H1 (cell line): ENCODE results near the gene FGD4. TPM values are rescaled to one million over a fixed set of nuclear protein-coding genes. Genes with fewer than 3 reads are reported as not detected.

Source experiments
- CTCF ChIA-PET: fragments of 300-600 bp; sonication (Branson Sonifier 250); formaldehyde crosslinking; loops from one replicate; lab custom pipeline; 2021; ENCODE audit not compliant: partially characterized antibody; lab: Charles Lee
- POLR2A ChIA-PET: fragments of 300-600 bp; sonication (Branson Sonifier 250); formaldehyde crosslinking; loops from one replicate; lab custom pipeline; 2021; ENCODE audit warnings: inconsistent platforms; ENCODE audit not compliant: partially characterized antibody; lab: Charles Lee
- DNase-seq, 2 experiments: peaks; one replicate each; pipeline versions ENCODE4 v3.0.0 to v3.0.0-alpha.2; 2010 to 2022; ENCODE audit warnings: low spot score in 2 of 2, low read depth in 1 of 2, mixed read lengths in 1 of 2
- FAIRE-seq: peaks from 2 replicates; lab custom pipeline; 2011; peaks lifted over from hg19 to GRCh38; lab: Jason Lieb, UNC
- H2AFZ ChIP-seq: 2 replicates; pipeline ENCODE4 v1.8.1; 2012; ENCODE audit warnings: low read length, inconsistent platforms
- H2AK5ac ChIP-seq: 2 replicates; pipeline ENCODE4 v1.6.1; 2013; ENCODE audit warnings: low read depth, low read length
- H2BK120ac ChIP-seq: replicated peaks from 2 replicates; pipeline ENCODE3; 2013; ENCODE audit warnings: low read depth, low read length, inconsistent platforms
- H2BK12ac ChIP-seq: 2 replicates; pipeline ENCODE4 v1.6.1; 2013; ENCODE audit warnings: low read depth, low read length
- H2BK15ac ChIP-seq: 2 replicates; pipeline ENCODE4 v1.6.1; 2013; ENCODE audit warnings: low read length
- H2BK20ac ChIP-seq: 2 replicates; pipeline ENCODE4 v1.6.1; 2013; ENCODE audit warnings: low read length
- H2BK5ac ChIP-seq: 2 replicates; pipeline ENCODE4 v1.6.1; 2013; ENCODE audit warnings: low read depth, low read length
- H3K14ac ChIP-seq: 2 replicates; pipeline ENCODE4 v1.6.1; 2013; ENCODE audit warnings: inconsistent platforms; ENCODE audit not compliant: insufficient read length
- H3K18ac ChIP-seq: 2 replicates; pipeline ENCODE4 v1.6.1; 2013; ENCODE audit warnings: low read length; ENCODE audit errors: extremely low read depth
- H3K23ac ChIP-seq: 2 replicates; pipeline ENCODE4 v1.6.1; 2013; ENCODE audit warnings: inconsistent platforms; ENCODE audit not compliant: insufficient read length
- H3K23me2 ChIP-seq: 2 replicates; pipeline ENCODE4 v1.6.1; 2013; ENCODE audit warnings: low read depth, low read length
- H3K27ac ChIP-seq: 2 replicates; pipeline ENCODE4 v1.6.1; 2011; ENCODE audit warnings: low read depth, low read length, inconsistent platforms
- H3K27me3 ChIP-seq, 4 experiments: replicated peaks in 1 of 4; 1 replicate in 1 of 4; 2 replicates in 3 of 4; pipeline versions ENCODE4 v1.6.1 to v1.8.1; 2011 to 2013; ENCODE audit warnings: low read length in 3 of 4, mild to moderate bottlenecking in 3 of 4, inconsistent platforms in 2 of 4, mixed read lengths in 2 of 4, moderate library complexity in 1 of 4; ENCODE audit not compliant: control insufficient read depth in 3 of 4, insufficient read depth in 3 of 4; ENCODE audit errors: extremely low read depth in 1 of 4
- H3K36me3 ChIP-seq, 4 experiments: 2 replicates each; pipeline versions ENCODE4 v1.6.1 to v1.8.1; 2011 to 2013; ENCODE audit warnings: mild to moderate bottlenecking in 4 of 4, low read length in 3 of 4, moderate library complexity in 2 of 4, control low read depth in 1 of 4, inconsistent platforms in 1 of 4; ENCODE audit not compliant: insufficient read depth in 4 of 4, control insufficient read depth in 2 of 4
- H3K4ac ChIP-seq: replicated peaks from 2 replicates; pipeline ENCODE3; 2013; ENCODE audit warnings: low read length, low read depth, mixed read lengths, inconsistent platforms; ENCODE audit not compliant: insufficient read length
- H3K4me1 ChIP-seq, 4 experiments: replicated peaks in 1 of 4; 1 replicate in 1 of 4; 2 replicates in 3 of 4; pipeline versions ENCODE4 v1.6.1 to v1.8.1; 2011 to 2013; ENCODE audit warnings: low read length in 3 of 4, inconsistent platforms in 2 of 4, mixed read lengths in 1 of 4; ENCODE audit not compliant: insufficient read depth in 4 of 4, control insufficient read depth in 3 of 4
- H3K4me2 ChIP-seq, 2 experiments: 2 replicates each; pipeline versions ENCODE4 v1.6.1 to v1.8.1; 2011 to 2013; ENCODE audit warnings: low read depth in 2 of 2, low read length in 2 of 2, control low read depth in 1 of 2, inconsistent platforms in 1 of 2, mild to moderate bottlenecking in 1 of 2; ENCODE audit not compliant: insufficient read depth in 1 of 2
- H3K4me3 ChIP-seq, 4 experiments: fragments of 200-600, 300-600 bp in 1 of 4; sonication (generic), shearing (Covaris generic), sonication (Bioruptor Twin) in 1 of 4; 2 replicates each; pipeline versions ENCODE4 v1.5.1 to v1.8.1; 2011 to 2016; ENCODE audit warnings: low read length in 4 of 4, low read depth in 3 of 4, control low read depth in 2 of 4, inconsistent platforms in 2 of 4, mild to moderate bottlenecking in 2 of 4, mixed read lengths in 1 of 4, moderate library complexity in 1 of 4; ENCODE audit not compliant: insufficient read depth in 2 of 4; ENCODE audit errors: extremely low read depth in 1 of 4
- H3K56ac ChIP-seq: replicated peaks from 2 replicates; pipeline ENCODE3; 2013; ENCODE audit warnings: low read depth, mild to moderate bottlenecking, mixed read lengths, low read length, inconsistent platforms; ENCODE audit not compliant: insufficient read length
- H3K79me1 ChIP-seq: 2 replicates; pipeline ENCODE4 v1.6.1; 2013; ENCODE audit warnings: low read depth, low read length, control low read depth
- H3K79me2 ChIP-seq, 2 experiments: 2 replicates each; pipeline versions ENCODE4 v1.6.1 to v1.8.1; 2012 to 2013; ENCODE audit warnings: low read length in 2 of 2, mild to moderate bottlenecking in 2 of 2, inconsistent platforms in 1 of 2; ENCODE audit not compliant: insufficient read depth in 2 of 2, control insufficient read depth in 1 of 2
- H3K9ac ChIP-seq, 4 experiments: replicated peaks in 1 of 4; 1 replicate in 1 of 4; 2 replicates in 3 of 4; pipeline versions ENCODE4 v1.6.1 to v1.8.1; 2011 to 2013; ENCODE audit warnings: low read depth in 3 of 4, low read length in 3 of 4, control low read depth in 2 of 4, mild to moderate bottlenecking in 2 of 4, moderate library complexity in 2 of 4, inconsistent platforms in 1 of 4; ENCODE audit errors: extremely low read depth in 1 of 4
- H3K9me3 ChIP-seq, 2 experiments: 2 replicates each; pipeline versions ENCODE4 v1.6.1 to v1.8.1; 2012 to 2013; ENCODE audit warnings: mild to moderate bottlenecking in 2 of 2, moderate library complexity in 2 of 2, control low read depth in 1 of 2, inconsistent platforms in 1 of 2, low read depth in 1 of 2, low read length in 1 of 2, mixed read lengths in 1 of 2; ENCODE audit not compliant: insufficient read depth in 2 of 2
- H4K20me1 ChIP-seq, 2 experiments: replicated peaks in 1 of 2; 2 replicates each; pipeline versions ENCODE3 to v1.8.1; 2011 to 2013; ENCODE audit warnings: inconsistent platforms in 2 of 2, low read length in 2 of 2, mild to moderate bottlenecking in 1 of 2; ENCODE audit not compliant: insufficient read depth in 2 of 2, control insufficient read depth in 1 of 2
- H4K5ac ChIP-seq: 2 replicates; pipeline ENCODE4 v1.6.1; 2013; ENCODE audit warnings: low read length, low read depth, mixed read lengths, inconsistent platforms; ENCODE audit not compliant: insufficient read length
- H4K8ac ChIP-seq: 2 replicates; pipeline ENCODE4 v1.8.0; 2013; ENCODE audit warnings: mild to moderate bottlenecking, moderate library complexity, low read length, inconsistent platforms; ENCODE audit not compliant: insufficient read depth; ENCODE audit errors: extremely low read depth
- H4K91ac ChIP-seq: replicated peaks from 2 replicates; pipeline ENCODE3; 2013; ENCODE audit warnings: low read length, mixed read lengths, inconsistent platforms; ENCODE audit not compliant: insufficient read length
- GTF2F1 ChIP-seq: IDR thresholded peaks from 2 replicates; pipeline ENCODE4 v1.6.1; 2012; ENCODE audit warnings: low read depth, low read length, improper control_type of control experiment, borderline replicate concordance
- PHF8 ChIP-seq: fragments of 200-600 bp; sonication (generic); conservative IDR thresholded peaks from 2 replicates; pipeline ENCODE4 v1.7.1; 2012; ENCODE audit warnings: low read depth, mild to moderate bottlenecking, inconsistent platforms, low read length, moderate library complexity
- RBBP5 ChIP-seq: IDR thresholded peaks from 2 replicates; pipeline ENCODE4 v1.7.1; 2012; ENCODE audit warnings: low read depth, mild to moderate bottlenecking, inconsistent platforms, low read length, moderate library complexity, borderline replicate concordance
- SIN3A ChIP-seq, 2 experiments: IDR thresholded peaks in 1 of 2; conservative IDR thresholded peaks in 1 of 2; 2 replicates each; pipeline ENCODE4 v1.6.1; 2011 to 2012; ENCODE audit warnings: low read length in 2 of 2, improper control_type of control experiment in 1 of 2, low read depth in 1 of 2, mild to moderate bottlenecking in 1 of 2
- SIRT6 ChIP-seq: IDR thresholded peaks from one replicate; pipeline ENCODE4 v1.7.1; 2012; ENCODE audit warnings: low read length, inconsistent platforms
- SUZ12 ChIP-seq: fragments of 200-600 bp; sonication (generic); IDR thresholded peaks from 2 replicates; pipeline ENCODE4 v1.6.1; 2012; ENCODE audit warnings: mild to moderate bottlenecking, inconsistent platforms, low read length, moderate library complexity, mixed read lengths
- WGBS, 2 experiments: shearing (Covaris generic) in 1 of 2; methylation state at CpG; one replicate each; pipeline versions ENCODE4 v1.1.6 to v1.1.7; 2013 to 2015; ENCODE audit warnings: low lambda C conversion rate in 2 of 2, mixed read lengths in 2 of 2, inconsistent platforms in 1 of 2, low coverage in 1 of 2, missing lambda C conversion rate in 1 of 2; ENCODE audit not compliant: insufficient replicate concordance in 2 of 2, insufficient coverage in 1 of 2, insufficient read length in 1 of 2; ENCODE audit errors: extremely low coverage in 1 of 2, missing lambda C conversion rate in 1 of 2; 5-methylcytosine and 5-hydroxymethylcytosine counted together
- polyA plus RNA-seq, 7 experiments: library from polyadenylated mRNA; depleted of rRNA in 3 of 7; stranded (reverse) in 5 of 7; unstranded in 2 of 7; fragments of >200 nt in 5 of 7; fragments of 200-250 nt in 2 of 7; gene quantifications; 1 replicate in 5 of 7; 2 replicates in 1 of 7; 4 replicates in 1 of 7; pipeline versions ENCODE4 v1.2.1 to v1.2.3, GENCODE V29; 2011 to 2013; ENCODE audit warnings: missing spikeins in 2 of 7, mixed read lengths in 2 of 7
- total RNA-seq: library from RNA; stranded (reverse); fragmentation: NEBNext Ultra II Directional; extraction: Animal tissue kit (Norgen Biotek cat#: 25700); gene quantifications from 2 replicates; pipeline ENCODE4 v1.2.1, GENCODE V29; 2021
- TF ChIP-seq, protein P1 (sequence below): IDR thresholded peaks from 2 replicates; pipeline ENCODE4 v1.6.1; 2011; ENCODE audit warnings: low read length, improper control_type of control experiment
- TF ChIP-seq, protein P2 (sequence below): IDR thresholded peaks from 2 replicates; pipeline ENCODE4 v1.6.1; 2012; ENCODE audit warnings: inconsistent platforms
- TF ChIP-seq, protein P3 (sequence below): IDR thresholded peaks from 2 replicates; pipeline ENCODE4 v1.6.1; 2012; ENCODE audit warnings: inconsistent platforms

FGD4 gene
- total and polyA plus RNA-seq, 2 of the 8 experiments (the other 6 are each of a cell fraction or from before 2014, with no cell fraction given), result 8.5 to 48.2 TPM

DNA sequence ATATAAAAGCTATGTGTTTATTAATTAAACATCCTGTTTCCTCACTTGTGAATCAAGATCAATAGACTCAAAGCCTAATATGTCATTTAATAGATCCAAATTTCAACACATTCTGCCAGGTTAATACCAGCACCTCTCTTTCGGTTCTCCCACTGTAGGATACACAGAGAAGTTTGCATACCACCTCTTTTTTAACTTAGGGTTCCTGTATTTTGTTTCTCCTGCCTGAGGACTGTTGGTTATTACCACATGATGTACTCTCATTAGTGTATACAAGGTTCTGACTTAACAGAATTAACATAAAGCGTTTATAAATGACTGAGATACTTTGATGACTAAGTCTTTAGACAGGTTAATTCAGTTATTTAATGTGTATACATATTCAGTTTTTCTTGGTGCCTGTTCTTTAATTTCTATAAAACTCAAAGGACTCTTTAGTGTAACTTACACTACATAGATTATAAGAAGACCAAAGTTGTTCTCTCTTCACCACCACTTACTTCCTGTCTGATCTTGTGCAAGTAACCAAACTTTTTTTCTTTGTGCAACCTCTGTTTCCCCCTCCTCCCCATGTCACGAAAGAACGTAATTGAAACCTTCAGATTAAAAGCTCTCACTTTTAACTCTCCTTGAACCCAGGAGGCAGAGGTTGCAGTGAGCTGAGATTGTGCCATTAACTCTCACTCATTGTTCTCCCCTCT, 190.0 kb downstream of the FGD4 start:
- no peak overlapping the region for H2BK20ac ChIP-seq
- no peaks in the 10 kb centered on the region for H3K27me3 ChIP-seq
- H3K4me3 ChIP-seq, result no peak overlapping the region
- POLR2A ChIA-PET, result interaction anchor here (0.6 kb wide), 1 partner anchor 451 kb away, joined by 3 read pairs; no protein-coding TSS in a partner anchor
- 72% methylated on average over 4 of the region's 4 CpGs; no CpG with 5 or more reads in 1 of the 2 experiments for WGBS, 2 experiments
- no peak overlapping the region for H3K4me2 ChIP-seq
- no peak for DNase-seq
- no peak overlapping the region for H3K4ac ChIP-seq
- no peak overlapping the region for H4K91ac ChIP-seq
- H3K18ac ChIP-seq, result no peak overlapping the region
- CTCF ChIA-PET, result interaction anchor here (1.2 kb wide), 2 partner anchors 45 to 132 kb away, joined by 3 to 4 read pairs; no protein-coding TSS in a partner anchor
- no peak overlapping the region for H2AFZ ChIP-seq
- H3K36me3 ChIP-seq, result peaks cover 0 to 22% (median 12%) of the 10 kb centered on the region in 4 experiments; a peak in 7 of 8 replicates
- no peak overlapping the region for H3K14ac ChIP-seq
- H3K79me2 ChIP-seq, result peaks cover 0 to 2% of the 10 kb centered on the region in 2 experiments; a peak in 2 of 4 replicates
- H3K23ac ChIP-seq, result no peak overlapping the region
- peaks cover 0 to 1% of the 10 kb centered on the region in 2 experiments for H4K20me1 ChIP-seq
- H3K4me1 ChIP-seq, result no peaks in the 10 kb centered on the region
- H3K9ac ChIP-seq, result no peak overlapping the region
- H3K9me3 ChIP-seq, result no peaks in the 10 kb centered on the region
- FAIRE-seq, result no peak
- H3K79me1 ChIP-seq, result no peaks in the 10 kb centered on the region; the same call in 1 of the 2 replicates
- H3K27ac ChIP-seq, result no peak overlapping the region
- H3K23me2 ChIP-seq, result no peaks in the 10 kb centered on the region
- no peak overlapping the region for H2BK15ac ChIP-seq
- H2AK5ac ChIP-seq, result no peak overlapping the region
- no peak overlapping the region for H4K5ac ChIP-seq
- H2BK5ac ChIP-seq, result no peak overlapping the region
- H3K56ac ChIP-seq, result no peak overlapping the region
- H4K8ac ChIP-seq, result no peak overlapping the region
- H2BK120ac ChIP-seq, result no peak overlapping the region
- H2BK12ac ChIP-seq, result no peak overlapping the region
- TF ChIP-seq, protein P1, sequence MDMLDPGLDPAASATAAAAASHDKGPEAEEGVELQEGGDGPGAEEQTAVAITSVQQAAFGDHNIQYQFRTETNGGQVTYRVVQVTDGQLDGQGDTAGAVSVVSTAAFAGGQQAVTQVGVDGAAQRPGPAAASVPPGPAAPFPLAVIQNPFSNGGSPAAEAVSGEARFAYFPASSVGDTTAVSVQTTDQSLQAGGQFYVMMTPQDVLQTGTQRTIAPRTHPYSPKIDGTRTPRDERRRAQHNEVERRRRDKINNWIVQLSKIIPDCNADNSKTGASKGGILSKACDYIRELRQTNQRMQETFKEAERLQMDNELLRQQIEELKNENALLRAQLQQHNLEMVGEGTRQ, result no peak
- TF ChIP-seq PHF8, result no peak
- no peak for TF ChIP-seq GTF2F1
- no peak for TF ChIP-seq SUZ12
- TF ChIP-seq RBBP5, result no peak
- no peak for TF ChIP-seq SIRT6
- TF ChIP-seq, protein P2, sequence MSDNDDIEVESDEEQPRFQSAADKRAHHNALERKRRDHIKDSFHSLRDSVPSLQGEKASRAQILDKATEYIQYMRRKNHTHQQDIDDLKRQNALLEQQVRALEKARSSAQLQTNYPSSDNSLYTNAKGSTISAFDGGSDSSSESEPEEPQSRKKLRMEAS, result no peak
- TF ChIP-seq SIN3A (conservative IDR thresholded peaks at IDR 0.05 in 1 of 2, IDR thresholded peaks at IDR 0.05 in 1 of 2; ENCODE audit: low read depth in 1 of 2, low read length in 2 of 2), result no peak
- TF ChIP-seq, protein P3, sequence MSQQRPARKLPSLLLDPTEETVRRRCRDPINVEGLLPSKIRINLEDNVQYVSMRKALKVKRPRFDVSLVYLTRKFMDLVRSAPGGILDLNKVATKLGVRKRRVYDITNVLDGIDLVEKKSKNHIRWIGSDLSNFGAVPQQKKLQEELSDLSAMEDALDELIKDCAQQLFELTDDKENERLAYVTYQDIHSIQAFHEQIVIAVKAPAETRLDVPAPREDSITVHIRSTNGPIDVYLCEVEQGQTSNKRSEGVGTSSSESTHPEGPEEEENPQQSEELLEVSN, result no peak
